Non-pigmented ciliary epithelial cell (primary cell): ENCODE data around the gene GDA.
"Not testable (repeated sequence)": the region's sequence is repeated elsewhere in the genome, so short reads cannot be mapped to it uniquely, and the experiment has no call there.

Source experiments
- DNase-seq: peaks from one replicate; pipeline ENCODE4 v3.0.0-alpha.2; 2010; ENCODE audit warnings: low read depth

Gene GDA

DNA sequence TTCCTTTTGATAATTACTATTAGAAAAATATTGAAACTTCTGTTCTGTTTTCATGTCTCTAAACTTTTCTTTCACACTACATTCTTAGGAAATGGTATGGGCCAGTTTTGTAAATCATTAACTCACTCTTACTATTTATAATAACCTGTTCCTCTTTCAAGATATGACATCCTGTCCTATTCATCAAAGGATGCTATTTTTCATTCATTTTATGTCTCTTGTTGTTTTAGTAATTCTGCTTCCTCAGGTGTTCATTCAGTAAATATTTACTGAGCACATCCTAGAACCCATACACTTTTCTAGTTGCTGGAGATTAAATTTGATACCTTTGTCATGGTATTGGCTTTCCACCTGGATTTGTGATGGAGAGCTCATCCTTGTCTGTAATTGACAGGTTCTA, 58.0 kb downstream of the GDA start:
- no peak for DNase-seq

GRCh38 chr9:72210522-72210921, 61.3 kb downstream of the GDA start:
- DNase-seq, result no peak

DNA sequence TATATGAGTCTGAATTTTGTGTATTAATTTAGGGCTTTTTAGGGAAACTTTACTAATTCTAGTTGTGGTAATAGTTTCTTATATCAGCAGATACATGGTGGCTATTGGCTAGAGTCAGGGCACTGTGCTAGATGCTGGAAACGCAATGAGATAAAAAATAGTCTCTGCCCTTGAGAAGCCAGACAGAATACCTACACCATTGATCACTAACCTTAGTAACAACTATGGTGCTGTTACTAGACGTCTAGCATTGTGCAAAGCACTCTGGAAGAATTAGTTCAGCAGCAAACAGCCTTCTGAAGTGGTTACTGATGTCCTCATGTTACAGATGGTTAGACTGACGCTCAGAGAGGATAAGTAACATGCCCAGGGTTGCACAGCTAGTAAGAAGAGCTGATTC, 61.8 kb downstream of the GDA start:
- DNase-seq, result no peak

- no peak for DNase-seq
Observed at GRCh38 chr9:72213906-72214305, 64.7 kb downstream of the GDA start.

DNA sequence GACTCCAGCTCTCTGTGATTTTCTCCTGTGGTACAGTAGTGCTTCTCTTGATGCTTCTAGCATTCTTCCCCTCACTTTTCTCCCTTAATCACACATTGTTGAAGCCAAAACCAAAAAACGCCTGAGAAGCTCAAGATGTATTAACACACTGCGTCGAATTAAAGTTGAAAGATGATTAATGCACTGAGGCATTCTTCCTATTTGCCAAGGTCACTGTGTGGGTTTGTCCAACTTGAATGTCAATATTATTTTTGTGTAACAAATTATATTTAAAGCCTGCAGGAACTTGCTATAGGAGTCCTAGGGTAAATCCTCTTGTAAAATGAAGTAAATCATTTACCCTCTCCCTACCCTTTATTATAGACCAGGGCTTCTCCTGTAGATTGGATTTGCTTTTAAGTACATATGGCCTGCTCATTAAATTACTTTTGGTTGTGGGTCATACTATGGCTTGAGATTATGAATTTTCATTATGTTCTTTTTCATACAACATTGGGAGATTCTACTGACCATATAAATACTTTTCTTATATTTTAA, 68.1 kb downstream of the GDA start:
- peak; percentile 9 for DNase-seq

DNA sequence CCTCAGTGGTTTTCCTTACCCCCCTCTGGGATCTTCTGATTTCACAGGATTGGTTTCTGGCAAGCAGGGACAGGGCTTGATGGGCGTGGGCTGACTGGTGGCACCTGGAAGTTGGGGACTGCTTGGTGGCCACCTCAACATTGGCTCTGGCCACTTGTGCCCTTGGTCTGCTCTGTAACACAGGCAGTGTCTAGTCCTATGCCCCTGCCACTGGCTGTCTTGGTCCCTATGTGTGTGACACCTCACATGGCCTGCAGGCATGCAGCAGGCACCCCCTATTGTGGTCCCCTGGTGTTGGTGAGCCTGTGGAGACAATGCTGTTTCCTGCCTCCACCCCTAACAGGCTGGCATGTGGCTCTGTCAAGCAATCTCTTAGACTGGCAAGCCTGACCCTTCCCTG, 71.3 kb downstream of the GDA start:
- DNase-seq, result no peak

GRCh38 chr9:72226146-72226812, 77.0 kb downstream of the GDA start:
- DNase-seq, result no peak

DNA sequence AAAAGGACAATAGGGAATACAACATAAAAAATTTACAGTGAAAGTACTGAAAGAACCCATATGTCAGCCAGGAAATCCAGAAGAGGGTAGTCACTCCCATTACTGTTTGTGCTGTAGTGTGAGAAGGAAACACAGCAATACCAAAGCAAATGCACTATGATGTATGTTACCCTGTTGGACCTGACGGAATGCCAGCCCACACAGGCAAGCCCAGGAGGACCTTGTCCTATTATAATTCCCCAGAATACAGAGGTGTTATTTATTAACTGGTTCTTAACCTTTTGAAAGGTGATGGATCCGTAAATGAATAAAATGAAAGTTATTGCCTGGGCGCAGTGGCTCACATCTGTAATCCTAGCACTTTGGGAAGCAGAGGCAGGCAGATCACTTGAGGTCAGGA, 79.0 kb downstream of the GDA start:
- DNase-seq, result no peak

- DNase-seq, result no peak
Observed at GRCh38 chr9:72232778-72233177, 83.5 kb downstream of the GDA start.

- DNase-seq, result no peak
Observed at GRCh38 chr9:72247549-72247948, 98.3 kb downstream of the GDA start.

- no peak for DNase-seq
Observed at GRCh38 chr9:72251589-72251988, 102.3 kb downstream of the GDA start.

DNA sequence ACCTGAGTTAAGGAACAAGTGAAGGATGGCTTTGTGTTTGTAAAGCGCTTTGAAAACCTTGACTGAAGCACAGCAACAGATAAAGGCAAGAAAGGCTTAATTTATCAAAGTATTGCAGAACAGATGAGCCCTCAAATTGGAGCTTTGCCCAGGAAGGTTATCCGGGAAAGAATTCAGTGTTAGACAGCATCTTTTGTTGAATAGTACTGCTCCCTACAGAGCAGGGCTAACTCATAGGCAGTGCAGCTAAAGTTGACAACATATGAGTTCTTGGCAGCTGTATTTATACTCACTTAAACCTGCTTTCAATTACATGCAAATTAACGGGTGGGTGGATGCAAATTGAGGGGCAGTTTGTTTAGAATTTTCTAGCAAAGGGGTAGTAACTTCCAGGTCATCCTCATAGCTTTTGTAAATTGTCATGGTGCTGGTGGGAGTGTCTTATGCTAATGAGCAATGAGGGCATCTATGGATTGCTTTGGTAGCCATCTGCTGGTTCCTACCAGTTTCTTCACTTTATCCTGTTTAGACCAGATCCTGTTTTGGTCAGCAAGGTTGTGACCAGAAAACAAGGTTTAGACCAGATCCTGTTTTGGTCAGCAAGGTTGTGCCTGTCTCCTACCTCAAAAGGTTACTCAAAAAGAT, 105.8 kb downstream of the GDA start:
- peak; percentile 4 for DNase-seq

DNA sequence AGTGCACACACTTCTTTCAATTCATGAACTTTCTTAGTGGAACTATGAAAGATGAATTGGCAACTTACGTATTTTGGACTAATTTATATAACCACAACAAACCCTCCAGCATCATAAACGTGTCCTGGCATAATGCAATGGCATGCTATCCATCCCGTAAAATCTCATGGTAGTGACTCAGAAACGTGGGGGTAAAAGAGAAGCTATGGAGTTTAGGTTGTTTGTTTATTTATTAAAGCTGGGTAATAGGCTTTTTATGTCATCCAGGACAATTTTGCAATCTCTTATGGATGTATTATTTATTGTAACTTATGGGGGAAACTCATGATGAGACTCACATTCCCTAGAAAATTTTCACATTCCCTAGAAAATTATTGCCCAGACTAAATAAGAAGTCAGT, 106.3 kb downstream of the GDA start:
- no peak for DNase-seq

- DNase-seq, result no peak
Observed at GRCh38 chr9:72256931-72257330, 107.7 kb downstream of the GDA start.

DNA sequence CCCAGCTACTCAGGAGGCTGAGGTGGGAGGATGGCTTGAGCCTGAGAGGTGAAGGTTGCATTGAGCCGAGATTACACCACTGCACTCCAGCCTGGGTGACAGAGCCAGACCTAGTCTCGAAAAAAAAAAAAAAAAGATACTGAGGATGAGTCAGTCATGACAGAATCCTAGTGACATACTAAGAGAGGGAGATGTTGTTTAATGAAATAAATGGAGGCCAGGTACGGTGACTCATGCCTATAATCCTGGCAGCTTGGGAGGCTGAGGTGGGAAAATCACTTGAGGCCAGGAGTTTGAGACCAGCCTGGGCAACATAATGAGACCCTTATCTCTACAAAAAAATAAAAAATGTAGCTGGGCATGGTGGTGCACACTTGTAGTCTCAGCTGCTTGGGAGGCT, 108.6 kb downstream of the GDA start:
- DNase-seq, result no peak

- no peak for DNase-seq
Observed at GRCh38 chr9:72262063-72262462, 112.8 kb downstream of the GDA start.

- no peak for DNase-seq
Observed at GRCh38 chr9:72263572-72263971, 114.3 kb downstream of the GDA start.

DNA sequence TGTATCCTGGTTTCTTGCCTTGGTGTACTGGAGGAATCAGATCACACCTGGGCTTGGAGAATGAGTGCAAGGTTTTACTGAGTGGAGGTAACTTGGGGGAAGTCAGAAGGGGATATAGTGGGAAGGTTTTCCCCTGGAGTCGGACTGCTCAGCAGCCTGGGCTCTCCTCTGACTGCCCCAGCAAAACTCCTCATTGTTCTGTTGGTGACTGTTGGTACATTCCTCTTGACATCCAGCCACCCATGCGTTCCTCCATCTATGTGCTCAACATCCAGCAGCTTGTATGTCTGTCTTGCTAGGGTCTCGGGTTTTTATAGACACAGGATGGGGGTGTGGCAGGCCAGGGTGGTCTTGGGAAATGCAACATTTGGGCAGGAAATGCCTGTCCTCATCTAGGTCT, 119.7 kb downstream of the GDA start:
- no peak for DNase-seq

GRCh38 chr9:72270359-72270758, 121.1 kb downstream of the GDA start:
- DNase-seq, result not testable (repeated sequence)

DNA sequence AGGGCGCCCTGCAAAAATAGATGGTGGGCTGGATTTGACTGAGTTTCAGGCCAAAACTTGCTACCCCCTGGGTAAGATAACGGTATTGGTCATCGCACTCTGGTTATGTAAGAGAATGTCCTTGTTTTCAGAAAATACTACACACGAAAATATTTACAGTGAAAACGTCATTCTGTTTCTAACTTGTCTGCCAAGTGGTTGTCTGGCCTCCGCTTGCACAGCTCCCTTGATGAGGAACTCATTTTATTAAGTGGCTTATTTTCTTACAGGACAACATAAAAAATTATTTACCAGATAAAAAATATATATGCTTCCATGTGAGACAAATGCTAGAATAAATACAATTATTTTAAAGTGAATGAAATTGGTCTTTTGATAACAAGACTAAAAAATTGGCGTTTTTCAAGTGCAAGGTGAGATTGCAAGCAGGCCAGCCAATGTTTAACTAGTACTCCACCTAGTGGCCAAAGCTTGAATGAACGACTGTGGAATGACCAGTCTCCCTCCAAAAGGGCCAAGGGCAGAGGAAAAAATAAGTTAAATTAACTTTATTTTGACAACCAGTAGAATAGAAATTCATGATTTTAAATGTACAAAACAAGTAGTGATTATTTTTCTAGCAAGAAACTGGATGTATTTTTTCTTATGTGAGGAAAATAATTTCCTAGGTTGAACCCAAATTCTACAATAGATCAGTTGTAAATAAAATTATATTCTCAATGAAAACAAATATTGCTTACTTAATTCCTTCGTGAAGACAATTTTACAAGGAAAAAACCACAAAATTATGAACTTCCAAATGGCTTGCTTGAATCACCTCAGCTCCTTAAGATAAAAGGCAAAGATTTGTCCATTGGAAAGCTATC, 122.6 kb downstream of the GDA start:
- DNase-seq, result peak; percentile 17

DNA sequence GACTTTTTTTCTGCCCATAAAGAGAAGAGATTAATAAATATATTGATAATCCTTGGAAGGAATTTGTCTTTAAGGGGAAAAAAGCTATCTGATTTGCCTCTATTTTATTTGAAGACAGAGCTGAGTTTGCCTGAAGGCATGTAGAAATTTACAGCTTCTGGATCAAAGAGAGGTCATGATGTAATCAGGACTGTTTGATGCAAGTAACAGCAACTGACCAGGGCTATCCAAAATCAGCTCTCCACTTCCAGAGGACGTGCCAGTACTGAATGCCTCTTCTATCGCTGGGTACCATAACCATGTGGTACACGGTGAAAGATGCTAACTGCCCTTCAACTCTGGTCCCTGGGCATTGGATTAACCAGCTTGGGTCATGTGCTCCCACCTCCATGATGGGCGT, 125.2 kb downstream of the GDA start:
- no peak for DNase-seq

- no peak for DNase-seq
Observed at GRCh38 chr9:72274916-72275315, 125.7 kb downstream of the GDA start.

DNA sequence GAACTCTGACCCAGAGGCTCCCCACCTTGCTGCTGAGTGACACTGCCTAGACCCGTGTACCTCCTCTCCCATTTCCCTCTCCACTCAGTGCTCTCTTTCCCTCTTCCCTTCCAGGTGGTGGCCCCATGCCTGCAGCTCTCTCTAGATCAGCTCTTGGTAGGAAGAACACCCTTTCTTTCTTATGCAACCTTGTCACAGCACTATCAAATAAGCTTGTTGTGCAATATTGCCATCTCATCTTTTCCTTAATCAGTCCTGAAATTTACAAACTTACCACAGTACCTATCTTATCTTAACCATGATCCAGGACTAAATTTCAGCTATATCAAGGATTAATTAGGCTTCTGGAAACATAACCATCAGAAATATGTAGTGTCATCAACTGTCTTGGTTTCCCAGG, 127.2 kb downstream of the GDA start:
- no peak for DNase-seq
